ENCODE results near the gene PTPRT.

The PTPRT gene

DNA sequence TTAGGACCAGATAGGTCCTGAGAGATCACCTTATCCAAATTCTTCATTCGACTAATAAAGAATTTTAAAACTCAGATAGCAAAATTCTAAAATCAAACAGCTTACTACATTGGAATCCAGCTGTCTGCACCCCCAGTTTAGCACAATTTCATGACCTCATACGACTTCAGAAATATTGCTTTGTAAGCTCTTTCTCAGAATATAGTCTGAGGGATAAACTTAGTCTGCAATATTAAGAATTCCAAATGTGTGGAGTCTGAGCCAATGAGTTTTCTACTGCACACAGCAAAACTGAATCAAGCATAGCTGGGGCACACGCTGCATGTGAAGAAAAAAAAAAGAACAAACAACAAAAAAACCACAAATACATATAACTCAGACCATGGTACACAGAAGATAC, 1029.9 kb downstream of the PTPRT start:
- no peak for DNase-seq

GRCh38 chr20:42158272-42158671, 1031.4 kb downstream of the PTPRT start:
- no peak for DNase-seq

- no peak for DNase-seq
Observed at GRCh38 chr20:42155586-42155985, 1034.1 kb downstream of the PTPRT start.

GRCh38 chr20:42152575-42152974, 1037.1 kb downstream of the PTPRT start:
- DNase-seq = no peak

DNA sequence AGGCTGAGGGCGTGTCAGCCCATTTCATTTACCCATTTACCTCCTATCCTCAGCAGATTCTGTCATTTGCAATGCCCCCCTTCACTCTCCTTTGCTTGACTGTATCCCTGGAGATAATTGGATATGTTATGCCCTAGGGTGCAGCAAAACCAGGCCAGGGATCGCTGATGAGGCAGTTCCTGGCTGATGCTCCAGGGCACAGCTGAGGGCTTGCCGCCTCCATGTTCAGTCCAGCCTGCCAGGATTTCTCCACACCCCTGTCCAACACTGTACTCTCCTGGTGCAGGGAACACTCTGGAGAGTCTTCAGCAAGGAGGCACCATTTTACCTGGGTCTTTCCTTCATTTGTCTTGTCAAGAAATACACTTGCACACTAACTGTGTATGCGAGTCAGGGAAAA, 1039.5 kb downstream of the PTPRT start:
- DNase-seq = no peak

DNA sequence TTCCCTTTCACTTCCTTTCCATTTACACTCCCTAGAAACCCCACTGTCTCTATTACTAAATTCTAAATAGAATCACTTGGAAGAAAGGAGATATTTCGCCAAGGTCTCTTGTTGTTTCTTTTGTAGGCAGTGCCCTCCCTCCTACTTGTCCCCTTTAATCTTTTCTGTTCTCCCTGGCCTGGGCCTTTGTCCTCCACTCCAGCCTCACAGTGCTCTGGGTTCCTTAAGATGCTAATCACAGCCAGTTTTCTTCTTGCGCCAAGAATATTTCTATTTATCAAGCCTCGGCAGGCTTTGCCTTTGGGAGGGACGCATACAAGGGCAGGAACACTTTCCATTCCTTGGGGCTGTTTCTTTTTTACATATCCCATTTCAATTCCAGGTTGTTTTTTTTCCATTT, 1051.0 kb downstream of the PTPRT start:
- DNase-seq = no peak

GRCh38 chr20:42134265-42135098, 1055.2 kb downstream of the PTPRT start:
- DNase-seq = no peak

DNA sequence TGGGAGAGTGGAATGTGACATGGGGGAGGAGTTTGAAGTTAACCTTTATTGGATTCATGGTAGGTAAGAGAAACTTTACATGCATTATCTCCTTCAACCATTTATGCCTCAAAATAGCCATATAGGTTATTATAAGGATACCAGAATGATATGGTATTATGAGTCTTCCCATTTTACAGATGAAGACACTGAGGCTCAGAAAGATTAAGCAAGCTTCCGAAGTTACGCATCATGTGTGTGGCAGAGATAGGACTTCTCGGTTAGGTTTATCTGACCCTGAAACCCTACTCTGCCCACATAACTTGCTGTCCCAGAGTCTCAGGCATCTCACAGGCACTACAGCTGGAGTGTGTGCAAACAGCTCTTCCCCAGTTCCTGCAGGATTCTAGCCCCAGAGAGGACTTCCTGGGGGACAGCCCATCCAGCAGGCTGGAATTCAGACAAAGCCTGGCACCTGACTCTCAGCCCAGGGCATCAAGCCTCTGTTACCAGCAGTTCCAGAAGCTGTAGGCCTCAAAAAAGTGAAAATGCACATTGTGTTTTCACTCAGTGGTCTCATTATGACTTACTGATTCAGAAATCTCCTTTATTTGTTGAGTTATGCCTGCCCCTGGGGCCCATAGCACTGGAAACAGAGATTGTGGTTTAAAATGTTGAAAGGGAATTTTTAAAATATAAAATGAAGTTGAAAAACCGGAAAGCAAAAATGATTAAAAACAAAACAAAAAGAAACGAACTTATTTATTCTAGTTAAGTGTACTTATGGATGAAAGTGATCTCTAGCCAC, 1058.7 kb downstream of the PTPRT start:
- no peak for DNase-seq

GRCh38 chr20:42125426-42125825, 1064.3 kb downstream of the PTPRT start:
- no peak for DNase-seq

GRCh38 chr20:42123981-42124473, 1065.7 kb downstream of the PTPRT start:
- DNase-seq = no peak

GRCh38 chr20:42118409-42119125, 1071.1 kb downstream of the PTPRT start:
- DNase-seq = no peak

GRCh38 chr20:42118001-42118400, 1071.7 kb downstream of the PTPRT start:
- no peak for DNase-seq

GRCh38 chr20:42113236-42113635, 1076.5 kb downstream of the PTPRT start:
- DNase-seq = no peak

- DNase-seq = no peak
Observed at GRCh38 chr20:42112161-42112560, 1077.5 kb downstream of the PTPRT start.

- DNase-seq = no peak
Observed at GRCh38 chr20:42111349-42111748, 1078.4 kb downstream of the PTPRT start.

DNA sequence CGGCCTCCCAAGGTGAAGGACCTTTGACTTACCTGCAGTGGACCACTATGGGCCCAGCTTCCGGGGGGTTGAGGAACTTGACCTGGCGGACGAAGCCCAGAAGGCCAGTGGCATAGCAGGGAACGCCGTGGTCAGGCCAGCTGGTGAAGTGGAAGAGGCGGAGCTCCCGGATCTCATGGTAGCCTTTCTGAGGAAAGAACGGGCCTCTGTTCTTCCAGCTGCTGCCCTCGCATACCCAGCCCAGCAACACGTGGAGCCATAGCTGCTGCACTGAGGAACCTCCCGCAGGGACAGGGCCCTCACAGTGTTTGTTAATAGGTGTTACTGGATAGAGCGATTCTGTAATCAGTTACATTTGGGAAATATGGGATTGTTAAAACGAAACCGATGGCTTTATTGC, 1079.4 kb downstream of the PTPRT start:
- no peak for DNase-seq

GRCh38 chr20:42102000-42102399, 1087.7 kb downstream of the PTPRT start:
- DNase-seq = no peak

DNA sequence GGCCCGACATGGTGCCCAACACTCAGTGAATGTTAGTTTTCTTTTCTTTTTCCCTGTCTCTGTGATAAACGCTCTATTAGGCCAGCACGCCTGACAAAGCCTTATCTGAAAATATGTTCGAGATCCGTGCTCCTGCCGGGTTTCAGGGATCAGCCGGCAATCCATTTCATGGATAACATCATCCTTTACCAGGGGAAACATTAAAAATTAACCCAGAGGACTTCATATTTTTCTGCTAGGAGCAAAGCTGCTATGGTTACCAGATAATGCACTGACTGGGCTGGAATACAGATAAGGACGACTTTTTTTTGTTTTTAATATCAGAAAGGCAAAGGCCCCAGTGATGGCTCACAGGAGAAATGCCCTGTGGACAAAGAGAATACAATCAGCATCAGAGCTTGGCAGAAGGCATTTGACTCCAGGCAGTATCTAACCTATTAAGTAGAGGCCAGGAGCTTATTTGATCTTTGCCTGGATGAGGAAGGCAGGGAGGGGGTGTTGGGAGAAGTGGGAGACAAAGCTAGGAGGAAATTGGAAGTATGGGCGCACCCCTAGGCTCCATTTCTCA, 1089.5 kb downstream of the PTPRT start:
- DNase-seq = no peak

GRCh38 chr20:42099101-42099500, 1090.6 kb downstream of the PTPRT start:
- DNase-seq = peak; percentile 1

- DNase-seq = peak; percentile 96
Observed at GRCh38 chr20:42098418-42098817, 1091.3 kb downstream of the PTPRT start.

DNA sequence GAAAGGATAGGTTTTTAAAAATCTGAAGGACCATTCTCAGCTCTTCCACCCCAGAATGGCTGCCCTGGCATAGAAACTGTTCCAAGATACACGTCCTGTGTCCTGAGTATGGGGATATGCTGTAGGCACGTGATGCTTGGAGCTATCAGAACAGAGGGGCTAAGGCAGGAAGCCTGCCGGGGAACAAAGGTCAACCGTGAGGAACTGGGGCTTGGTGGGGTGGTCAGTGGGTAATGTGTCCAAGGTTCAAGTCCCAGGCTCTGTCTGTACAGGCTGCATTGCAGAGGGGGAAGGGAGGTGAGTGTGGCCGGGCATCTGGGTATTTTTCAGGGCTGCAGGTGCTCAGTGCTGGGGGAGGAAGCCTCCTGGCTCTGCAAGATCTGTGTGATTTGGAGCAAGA, 1092.0 kb downstream of the PTPRT start:
- no peak for DNase-seq

- DNase-seq = no peak
Observed at GRCh38 chr20:42095221-42095620, 1094.5 kb downstream of the PTPRT start.

All from COR-L47 (cell line).